Breast epithelium (tissue), 3 donors: Measurements from ENCODE around the gene EIF4G2.

ENCODE experiments used
- CTCF ChIP-seq, 3 donors: fragments of 450-650 bp; IDR thresholded peaks; one replicate each; pipeline ENCODE4 v1.5.1; 2016 to 2017; ENCODE audit warnings: antibody characterized with exemption in 3 of 3, mild to moderate bottlenecking in 3 of 3, moderate library complexity in 3 of 3
- POLR2A ChIP-seq: fragments of 450-650 bp; IDR thresholded peaks from one replicate; pipeline ENCODE4 v1.6.1; 2016; ENCODE audit warnings: antibody characterized with exemption, mild to moderate bottlenecking, moderate library complexity

GRCh38 chr11:10763766-10764165 lies 45.0 kb downstream of the EIF4G2 start:
- TF ChIP-seq CTCF (IDR thresholded peaks at IDR 0.05) (no peak), POLR2A (no peak)
